ENCODE measurements around the gene AP5M1.
"Not testable (repeated sequence)": the region's sequence is repeated elsewhere in the genome, so short reads cannot be mapped to it uniquely, and the experiment has no call there.

The AP5M1 gene

GRCh38 chr14:57297852-57298251 is 29.1 kb downstream of the AP5M1 start:
- Histone ChIP-seq H3K9ac (no peak overlapping the region), H3K4me3 (no peak overlapping the region), H3K4me2 (no peak overlapping the region), H3K27ac (no peak overlapping the region), H4K20me1 (no peaks in the 10 kb centered on the region), H3K4me1 (peaks cover 0 to 6% (median 0%) of the 10 kb centered on the region in 10 experiments; a peak in 3 of 20 replicates), H3K27me3 (no peaks in the 10 kb centered on the region), H3K36me3 (peaks cover 0 to 9% (median 0%) of the 10 kb centered on the region in 11 experiments; a peak in 2 of 22 replicates), H3K9me3 (replicated peaks in 1 of 11) (no peaks in the 10 kb centered on the region)
- TF ChIP-seq Cebpa-rat (IDR thresholded peaks at IDR 0.05): no peak

GRCh38 chr14:57299511-57299910 is 30.7 kb downstream of the AP5M1 start:
- H3K36me3 ChIP-seq: peaks cover 0 to 9% (median 0%) of the 10 kb centered on the region in 11 experiments; a peak in 2 of 22 replicates
- TF ChIP-seq Cebpa-rat (IDR thresholded peaks at IDR 0.05): no peak
- H4K20me1 ChIP-seq: no peaks in the 10 kb centered on the region
- H3K4me3 ChIP-seq: no peak overlapping the region
- H3K4me2 ChIP-seq: no peak overlapping the region
- no peak overlapping the region for H3K27ac ChIP-seq
- no peaks in the 10 kb centered on the region for H3K9me3 ChIP-seq (replicated peaks in 1 of 11)
- H3K4me1 ChIP-seq: peaks cover 0 to 6% (median 0%) of the 10 kb centered on the region in 10 experiments; a peak in 3 of 20 replicates
- no peaks in the 10 kb centered on the region for H3K27me3 ChIP-seq
- H3K9ac ChIP-seq: no peak overlapping the region

DNA sequence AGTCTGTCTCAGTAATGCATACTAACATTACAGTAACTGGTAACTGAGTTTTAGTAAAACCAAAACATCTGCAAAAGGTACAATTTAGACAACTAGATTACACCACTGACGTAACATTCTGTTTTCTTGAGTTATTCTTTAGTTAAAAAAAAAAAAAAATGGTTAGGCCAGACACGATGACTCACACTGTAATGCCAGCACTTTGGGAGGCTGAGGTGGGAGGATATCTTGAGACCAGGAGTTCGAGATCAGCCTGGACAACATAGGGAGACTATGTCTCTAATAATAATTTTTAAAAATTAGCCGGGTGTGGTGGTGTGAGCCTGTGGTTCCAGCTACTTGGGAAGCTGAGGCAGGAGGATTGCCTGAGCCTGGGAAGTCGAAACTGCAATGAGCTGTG is 34.1 kb downstream of the AP5M1 start:
- H3K4me3 ChIP-seq: no peak overlapping the region
- no peak for TF ChIP-seq Cebpa-rat (IDR thresholded peaks at IDR 0.05)
- H4K20me1 ChIP-seq: no peaks in the 10 kb centered on the region
- no peak overlapping the region for H3K4me2 ChIP-seq
- H3K4me1 ChIP-seq: peaks cover 0 to 6% (median 0%) of the 10 kb centered on the region in 10 experiments; a peak in 3 of 20 replicates
- no peaks in the 10 kb centered on the region for H3K9me3 ChIP-seq (replicated peaks in 1 of 11)
- H3K27me3 ChIP-seq: no peaks in the 10 kb centered on the region
- H3K9ac ChIP-seq: no peak overlapping the region
- H3K27ac ChIP-seq: no peak overlapping the region
- H3K36me3 ChIP-seq: no peaks in the 10 kb centered on the region

DNA sequence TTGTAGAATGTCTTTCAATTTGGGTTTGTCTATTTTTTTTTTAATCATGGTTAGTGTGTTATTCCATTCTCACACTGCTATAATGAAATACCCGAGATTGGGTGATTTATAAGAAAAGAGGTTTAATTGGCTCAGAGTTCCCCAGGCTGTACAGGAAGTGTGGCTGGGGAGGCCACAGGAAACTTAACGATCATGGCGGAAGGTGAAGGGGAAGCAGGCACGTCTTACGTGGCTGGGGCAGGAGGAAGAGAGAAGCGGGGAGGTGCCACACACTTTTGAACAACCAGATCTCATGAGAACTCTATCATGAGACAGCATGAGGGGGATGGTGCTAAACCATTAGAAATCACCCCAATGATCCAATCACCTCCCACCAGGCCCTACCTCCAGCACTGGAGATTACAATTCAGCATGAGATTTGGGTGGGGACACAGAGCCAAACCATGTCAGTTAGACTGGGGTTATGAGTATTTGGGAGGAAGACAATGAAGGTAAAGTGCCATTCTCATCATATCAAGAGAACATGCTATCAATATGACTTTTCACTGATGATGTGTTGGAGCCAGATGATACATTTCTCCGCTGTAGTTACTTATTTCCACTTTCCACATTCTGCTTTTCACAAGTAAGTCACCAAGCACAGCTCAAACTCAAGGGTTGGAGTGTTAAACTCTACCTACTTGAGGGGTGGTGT is 45.8 kb downstream of the AP5M1 start:
- no peaks in the 10 kb centered on the region for H3K36me3 ChIP-seq
- H4K20me1 ChIP-seq: no peaks in the 10 kb centered on the region
- no peak overlapping the region for H3K4me2 ChIP-seq
- no peaks in the 10 kb centered on the region; a peak in 1 of 20 replicates for H3K4me1 ChIP-seq
- H3K9ac ChIP-seq: no peak overlapping the region
- TF ChIP-seq Cebpa-rat (IDR thresholded peaks at IDR 0.05): no peak
- H3K9me3 ChIP-seq (replicated peaks in 1 of 11): peaks cover 0 to 7% (median 0%) of the 10 kb centered on the region in 11 experiments; a peak in 1 of 22 replicates
- H3K27ac ChIP-seq: no peak overlapping the region
- H3K27me3 ChIP-seq: no peaks in the 10 kb centered on the region
- H3K4me3 ChIP-seq: no peak overlapping the region

DNA sequence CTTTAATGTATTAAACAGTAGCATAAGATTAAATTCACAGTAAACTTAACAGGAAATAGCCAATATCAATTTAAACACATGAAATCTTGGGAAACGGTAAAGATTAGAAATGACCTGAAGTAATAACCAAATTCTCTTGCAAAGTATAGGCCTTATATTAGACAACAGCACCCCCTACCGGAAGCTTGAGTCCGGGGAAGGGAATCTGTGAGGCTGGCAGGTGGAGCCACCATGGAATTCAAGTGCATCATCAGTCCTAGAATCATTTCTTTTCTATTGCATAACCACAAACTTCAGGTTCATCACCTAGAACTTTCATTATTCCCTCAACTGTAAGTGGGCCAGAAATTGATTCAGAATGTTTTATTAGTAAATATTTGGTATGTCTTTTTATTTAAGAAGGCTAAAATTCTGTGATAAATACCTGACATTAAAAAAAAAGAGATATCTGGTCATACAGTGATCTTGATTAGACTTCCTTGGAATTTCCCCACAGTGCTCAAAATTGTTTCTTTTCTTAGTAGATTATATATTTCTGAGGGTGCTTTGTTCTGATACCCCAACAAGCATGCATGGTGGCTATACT is 48.6 kb downstream of the AP5M1 start:
- Histone ChIP-seq H4K20me1 (no peaks in the 10 kb centered on the region), H3K4me3 (no peak overlapping the region), H3K4me2 (no peak overlapping the region), H3K36me3 (no peaks in the 10 kb centered on the region), H3K4me1 (no peaks in the 10 kb centered on the region; a peak in 1 of 20 replicates), H3K9me3 (replicated peaks in 1 of 11) (peaks cover 0 to 7% (median 0%) of the 10 kb centered on the region in 11 experiments; a peak in 1 of 22 replicates), H3K27me3 (no peaks in the 10 kb centered on the region), H3K9ac (no peak overlapping the region), H3K27ac (no peak overlapping the region)
- TF ChIP-seq Cebpa-rat (IDR thresholded peaks at IDR 0.05): no peak

DNA sequence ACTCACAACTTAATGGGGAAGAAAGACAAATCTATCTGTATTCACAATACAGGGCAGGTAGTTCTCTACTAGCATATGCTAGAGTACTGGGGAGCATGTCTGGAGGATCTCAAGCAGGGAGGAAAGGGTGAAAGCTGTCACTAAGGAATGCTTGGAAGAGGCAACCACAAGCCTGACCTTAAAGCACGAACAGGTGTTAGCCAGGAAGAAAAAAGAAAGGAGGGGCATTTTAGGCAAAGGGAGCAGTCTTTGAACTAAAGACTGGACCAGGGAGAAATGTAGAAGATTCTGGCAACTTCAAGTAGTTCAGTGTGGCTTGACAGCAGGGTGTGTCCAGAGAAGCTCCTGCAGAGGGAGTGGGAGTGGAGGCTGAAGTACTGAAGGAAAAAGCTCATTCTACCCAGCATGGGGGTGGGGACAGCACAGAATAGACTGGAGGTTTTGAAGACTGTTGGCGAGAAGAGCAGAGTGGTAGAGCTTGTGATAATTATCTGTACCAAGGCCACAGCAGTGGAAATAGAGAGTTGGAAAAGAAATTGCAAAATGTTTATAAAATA is 50.9 kb downstream of the AP5M1 start:
- Histone ChIP-seq H3K4me1 (no peaks in the 10 kb centered on the region), H3K4me2 (no peak overlapping the region), H3K36me3 (no peaks in the 10 kb centered on the region), H3K9me3 (replicated peaks in 1 of 11) (0 out of 22 replicates have a peak, but pooled peaks cover 0 to under 1% (median 0%) of the 10 kb centered on the region in 11 experiments), H3K4me3 (no peak overlapping the region), H3K27ac (no peak overlapping the region), H3K9ac (no peak overlapping the region), H3K27me3 (no peaks in the 10 kb centered on the region), H4K20me1 (no peaks in the 10 kb centered on the region)
- no peak for TF ChIP-seq Cebpa-rat (IDR thresholded peaks at IDR 0.05)

DNA sequence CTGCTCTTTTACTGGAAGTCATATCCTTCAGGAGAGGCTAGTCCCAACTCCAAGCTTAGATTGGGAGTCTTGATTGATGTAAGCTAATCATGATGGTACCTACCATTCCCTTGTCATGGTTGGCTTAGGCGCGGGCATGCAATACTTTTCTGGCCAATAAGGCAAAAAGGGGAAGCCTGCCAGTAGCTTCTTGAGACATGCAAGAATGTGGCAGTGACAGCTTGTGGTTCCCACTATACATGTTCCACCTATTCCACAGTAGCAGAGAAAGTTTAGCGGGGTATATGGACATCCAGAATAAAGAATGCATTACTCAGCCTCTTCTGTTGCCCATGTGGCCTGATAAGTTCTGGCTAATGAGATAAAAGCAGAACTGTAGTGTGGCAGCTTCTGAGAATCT is 55.0 kb downstream of the AP5M1 start:
- no peaks in the 10 kb centered on the region for H4K20me1 ChIP-seq
- H3K9me3 ChIP-seq (replicated peaks in 1 of 11): 0 out of 22 replicates have a peak, but pooled peaks cover 0 to 4% (median 0%) of the 10 kb centered on the region in 11 experiments
- no peak overlapping the region for H3K27ac ChIP-seq
- no peak overlapping the region for H3K9ac ChIP-seq
- H3K4me2 ChIP-seq: no peak overlapping the region
- no peak overlapping the region for H3K4me3 ChIP-seq
- no peak for TF ChIP-seq Cebpa-rat (IDR thresholded peaks at IDR 0.05)
- H3K27me3 ChIP-seq: no peaks in the 10 kb centered on the region
- H3K4me1 ChIP-seq: no peaks in the 10 kb centered on the region
- H3K36me3 ChIP-seq: no peaks in the 10 kb centered on the region

- H3K9ac ChIP-seq: no peak overlapping the region
- H3K4me3 ChIP-seq: no peak overlapping the region
- H3K36me3 ChIP-seq: no peaks in the 10 kb centered on the region
- H3K4me1 ChIP-seq: no peaks in the 10 kb centered on the region
- TF ChIP-seq Cebpa-rat (IDR thresholded peaks at IDR 0.05): no peak
- peaks cover 0 to 10% (median 5%) of the 10 kb centered on the region in 11 experiments; a peak in 11 of 22 replicates for H3K9me3 ChIP-seq (replicated peaks in 1 of 11)
- H4K20me1 ChIP-seq: no peaks in the 10 kb centered on the region
- no peaks in the 10 kb centered on the region for H3K27me3 ChIP-seq
- no peak overlapping the region for H3K4me2 ChIP-seq
- no peak overlapping the region for H3K27ac ChIP-seq
These were observed 57.5 kb downstream of the AP5M1 start for GRCh38 chr14:57326253-57326652.

DNA sequence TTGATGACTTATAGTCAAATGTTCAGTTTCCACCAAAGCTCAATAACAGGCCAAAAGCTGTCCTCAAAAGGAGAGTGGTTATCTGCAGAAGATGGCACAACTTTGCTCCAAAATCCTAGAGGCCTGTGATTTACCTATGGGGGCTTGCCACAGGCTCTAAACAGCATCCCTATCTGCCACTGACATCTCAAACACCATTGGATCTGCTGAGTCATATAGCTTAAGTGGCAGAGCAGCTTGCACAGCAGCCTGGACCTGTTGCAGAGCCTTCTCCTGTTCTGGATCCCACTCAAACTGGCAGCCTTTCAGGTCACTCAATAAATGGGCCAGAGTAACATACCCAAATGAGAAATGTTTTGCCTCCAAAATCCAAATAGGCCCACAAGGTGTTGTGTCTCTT is 61.1 kb downstream of the AP5M1 start:
- Histone ChIP-seq H3K4me3 (no peak overlapping the region), H3K4me1 (no peaks in the 10 kb centered on the region), H3K9ac (no peak overlapping the region), H3K4me2 (no peak overlapping the region), H3K27me3 (no peaks in the 10 kb centered on the region), H3K27ac (no peak overlapping the region), H3K36me3 (no peaks in the 10 kb centered on the region), H4K20me1 (no peaks in the 10 kb centered on the region), H3K9me3 (replicated peaks in 1 of 11) (peaks cover 12 to 42% (median 29%) of the 10 kb centered on the region in 11 experiments)
- no peak for TF ChIP-seq Cebpa-rat (IDR thresholded peaks at IDR 0.05)

- not testable (repeated sequence) for H3K36me3 ChIP-seq, H3K4me2 ChIP-seq, H3K27ac ChIP-seq, H3K27me3 ChIP-seq, H3K4me3 ChIP-seq, H3K4me1 ChIP-seq, H3K9ac ChIP-seq, H4K20me1 ChIP-seq
- H3K9me3 ChIP-seq (replicated peaks in 1 of 11): peaks cover 28 to 59% (median 49%) of the 10 kb centered on the region in 11 experiments
These were observed 63.7 kb downstream of the AP5M1 start for GRCh38 chr14:57332475-57332874.

DNA sequence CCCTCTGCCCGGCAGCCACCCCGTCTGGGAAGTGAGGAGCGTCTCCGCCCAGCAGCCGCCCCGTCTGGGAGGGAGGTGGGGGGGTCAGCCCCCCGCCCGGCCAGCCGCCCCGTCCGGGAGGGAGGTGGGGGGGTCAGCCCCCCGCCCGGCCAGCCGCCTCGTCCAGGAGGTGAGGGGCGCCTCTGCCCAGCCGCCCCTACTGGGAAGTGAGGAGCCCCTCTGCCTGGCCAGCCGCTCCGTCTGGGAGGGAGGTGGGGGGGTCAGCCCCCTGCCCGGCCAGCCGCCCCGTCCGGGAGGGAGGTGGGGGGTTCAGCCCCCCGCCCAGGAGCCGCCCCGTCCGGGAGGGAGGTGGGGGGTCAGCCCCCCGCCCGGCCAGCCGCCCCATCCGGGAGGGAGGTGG is 65.0 kb downstream of the AP5M1 start:
- not testable (repeated sequence) for H3K27me3 ChIP-seq, H3K4me2 ChIP-seq, H3K9ac ChIP-seq, H3K36me3 ChIP-seq, H3K27ac ChIP-seq, H4K20me1 ChIP-seq, H3K4me3 ChIP-seq, H3K4me1 ChIP-seq
- peaks cover 28 to 59% (median 49%) of the 10 kb centered on the region in 11 experiments for H3K9me3 ChIP-seq (replicated peaks in 1 of 11)

DNA sequence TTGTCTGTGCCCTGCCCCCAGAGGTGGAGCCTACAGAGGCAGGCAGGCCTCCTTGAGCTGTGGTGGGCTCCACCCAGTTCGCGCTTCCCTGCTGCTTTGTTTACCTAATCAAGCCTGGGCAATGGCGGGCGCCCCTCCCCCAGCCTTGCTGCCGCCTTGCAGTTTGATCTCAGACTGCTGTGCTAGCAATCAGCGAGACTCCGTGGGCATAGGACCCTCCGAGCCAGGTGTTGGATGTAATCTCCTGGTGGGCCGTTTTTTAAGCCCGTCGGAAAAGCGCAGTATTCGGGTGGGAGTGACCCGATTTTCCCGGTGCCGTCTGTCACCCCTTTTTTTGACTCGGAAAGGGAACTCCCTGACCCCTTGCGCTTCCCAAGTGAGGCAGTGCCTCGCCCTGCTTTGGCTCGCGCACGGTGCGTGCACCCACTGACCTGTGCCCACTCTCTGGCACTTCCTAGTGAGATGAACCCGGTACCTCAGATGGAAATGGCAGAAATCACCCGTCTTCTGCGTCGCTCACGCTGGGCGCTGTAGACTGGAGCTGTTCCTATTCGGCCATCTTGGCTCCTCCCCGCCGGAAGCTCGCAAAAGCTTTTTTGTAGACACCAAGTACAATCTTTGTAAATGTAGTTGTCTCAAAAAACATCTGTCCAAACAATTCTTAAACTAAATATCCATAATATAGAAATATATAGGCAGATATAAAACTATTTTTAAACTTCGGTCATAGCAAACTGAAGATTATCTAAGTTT is 75.0 kb downstream of the AP5M1 start:
- not testable (repeated sequence) for H3K4me3 ChIP-seq, H3K4me2 ChIP-seq, H3K9ac ChIP-seq

More for the DNA sequence above, 75.0 kb downstream of the AP5M1 start:
- H3K27me3 ChIP-seq; H3K36me3 ChIP-seq; H3K9me3 ChIP-seq (replicated peaks in 1 of 11); H3K4me1 ChIP-seq; H3K27ac ChIP-seq; H4K20me1 ChIP-seq: not testable (repeated sequence)
